Vagina (tissue), 2 donors: ENCODE results near the gene PHLDA2.

ENCODE experiments used
- CTCF ChIP-seq, 3 experiments: fragments of 450-650 bp in 2 of 3; fragments of 200-600 bp in 1 of 3; sonication (generic) in 1 of 3; IDR thresholded peaks; one replicate each; pipeline ENCODE4 v1.5.1; 2017 to 2019; ENCODE audit warnings: antibody characterized with exemption in 3 of 3, mild to moderate bottlenecking in 2 of 3, moderate library complexity in 2 of 3
- POLR2AphosphoS5 ChIP-seq, 2 donors: sonication (generic); formaldehyde crosslinking; IDR thresholded peaks; one replicate each; pipeline ENCODE4 v1.9.0; 2017; ENCODE audit warnings: antibody characterized with exemption in 2 of 2, mild to moderate bottlenecking in 2 of 2, low read depth in 1 of 2; ENCODE audit not compliant: insufficient read depth in 1 of 2

GRCh38 chr11:2932850-2933251 lies 3.6 kb upstream of the PHLDA2 start:
- no peak for TF ChIP-seq CTCF (IDR thresholded peaks at IDR 0.05)
- TF ChIP-seq POLR2AphosphoS5 (IDR thresholded peaks at IDR 0.05; ENCODE audit: insufficient read depth in 1 of 2, low read depth in 1 of 2): no peak
